Stimulated activated CD8-positive, alpha-beta memory T cell treated with anti-CD3 and anti-CD28 coated beads, Interleukin-15, amount 100 ng/mL, for 24 hours (primary cell): ENCODE data around the gene IL4.
"Not testable (repeated sequence)": the region's sequence is repeated elsewhere in the genome, so short reads cannot be mapped to it uniquely, and the experiment has no call there.

Experiments
- DNase-seq: peaks from one replicate; pipeline ENCODE4 v3.0.0-alpha.2; 2020; ENCODE audit warnings: low read depth

The IL4 gene

DNA sequence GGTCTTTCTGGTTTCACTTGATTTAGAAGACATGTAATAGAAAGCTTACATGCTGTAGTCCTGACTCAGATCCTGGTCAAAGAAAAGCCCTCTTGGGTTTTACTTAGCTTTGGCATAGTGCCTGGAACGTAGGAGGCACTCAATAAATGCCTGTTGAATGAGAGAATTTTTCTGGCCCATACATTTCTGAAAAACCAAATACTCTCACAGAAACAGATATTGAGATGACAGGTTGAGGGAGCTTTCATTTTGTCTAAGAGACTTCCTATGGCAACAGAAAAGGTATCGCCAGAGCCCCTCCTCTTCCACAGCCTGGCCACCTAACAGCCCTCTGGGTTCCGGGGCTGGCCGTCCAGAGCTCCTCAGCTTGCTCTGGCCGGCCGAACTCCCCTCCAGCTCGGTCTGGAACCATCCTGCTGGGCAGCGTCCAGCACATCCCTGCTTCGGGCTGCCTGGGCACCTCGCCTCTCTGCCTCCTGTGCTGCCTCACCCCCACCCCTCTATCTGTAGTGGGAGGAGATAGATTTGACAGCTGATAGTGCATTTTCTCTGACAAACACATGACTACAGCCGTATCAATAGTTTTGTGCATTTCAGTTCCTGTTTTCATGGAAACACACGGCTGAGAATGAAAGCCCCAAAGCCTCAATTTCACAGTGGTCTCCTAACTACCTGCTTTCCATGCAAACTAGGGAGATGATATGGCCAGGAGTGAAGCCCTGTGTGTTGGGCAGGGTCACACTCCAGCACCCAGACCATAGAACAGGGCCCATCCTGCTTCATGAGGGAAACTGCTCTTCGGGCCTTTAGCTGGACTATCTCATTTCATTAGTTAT, 1.1 kb downstream of the IL4 start:
- no peak for DNase-seq

DNA sequence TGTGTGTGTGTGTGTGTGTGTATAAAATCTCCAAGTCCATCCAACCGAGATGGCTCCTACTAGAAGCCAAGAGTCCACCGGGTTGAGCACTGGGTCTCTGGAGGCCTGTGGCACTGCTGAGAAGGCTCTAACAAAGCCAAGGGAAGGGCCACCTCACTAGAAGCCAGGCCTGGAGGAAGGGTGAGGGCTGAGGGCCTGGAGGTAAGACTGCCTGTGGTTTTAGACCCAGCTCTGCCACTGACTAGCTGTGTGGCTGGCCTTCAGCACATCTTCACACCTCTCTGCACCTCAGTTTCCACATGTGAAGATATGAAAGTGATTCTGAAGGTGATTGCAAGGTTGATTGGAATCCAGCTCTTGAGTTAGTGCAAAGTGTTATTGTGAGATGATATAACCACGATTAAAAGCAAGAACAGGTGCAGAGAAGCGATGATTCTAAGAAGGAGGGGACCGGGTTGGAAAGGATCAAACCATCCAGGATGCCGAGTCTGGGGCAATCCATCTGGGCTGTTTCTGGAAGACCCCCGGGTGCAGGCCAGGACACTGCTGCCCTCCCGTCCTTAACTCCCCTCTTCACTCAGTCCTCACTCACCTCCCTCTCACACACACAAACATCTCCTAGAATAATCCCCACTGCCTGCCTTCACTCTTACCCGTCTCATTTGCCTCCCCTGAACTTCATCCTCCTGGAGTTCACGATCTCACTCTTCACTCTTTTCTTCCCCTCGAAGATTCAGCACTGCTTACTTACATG, 2.3 kb downstream of the IL4 start:
- no peak for DNase-seq

- no peak for DNase-seq
Observed at GRCh38 chr5:132677191-132677590, 3.4 kb downstream of the IL4 start.

- no peak for DNase-seq
Observed at GRCh38 chr5:132677682-132678400, 4.1 kb downstream of the IL4 start.

DNA sequence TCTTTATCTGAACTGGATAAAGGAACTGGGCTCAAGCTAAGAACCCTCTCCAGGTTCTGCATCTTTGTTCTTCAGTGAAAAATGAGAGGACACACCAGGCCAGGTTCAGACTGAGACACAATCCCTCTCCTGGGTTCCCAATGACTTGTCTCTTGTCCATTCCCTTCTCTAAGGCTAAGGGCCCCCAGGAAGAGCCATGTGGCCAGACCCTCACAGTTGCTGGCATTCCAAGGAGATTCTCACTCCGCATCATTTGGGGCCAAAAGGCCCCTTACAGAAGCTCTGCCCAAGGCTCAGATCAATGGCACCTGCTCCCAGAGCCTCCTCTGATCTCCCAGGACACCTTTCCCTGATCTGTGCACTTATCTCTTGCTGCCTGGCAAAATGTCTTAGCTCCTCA, 4.9 kb downstream of the IL4 start:
- no peak for DNase-seq

DNA sequence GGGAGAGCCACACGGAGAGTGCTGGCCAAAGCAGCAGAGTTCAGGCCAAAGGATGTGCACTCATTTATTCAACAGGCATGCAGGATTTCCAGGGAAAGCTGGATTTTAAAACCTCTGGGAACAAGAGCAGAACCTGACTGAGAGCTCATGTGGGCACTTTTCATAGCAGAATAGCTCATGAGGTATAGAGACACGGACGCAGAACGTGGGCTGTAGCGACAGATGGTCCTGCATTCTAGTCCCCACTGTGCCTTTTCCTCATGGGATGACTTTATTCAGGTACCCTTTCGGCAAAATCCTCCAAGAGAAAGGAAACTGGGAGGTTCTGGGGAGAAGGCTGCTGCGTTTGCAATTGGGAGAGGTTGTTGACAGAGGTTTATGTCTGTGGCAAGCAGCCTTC, 5.4 kb downstream of the IL4 start:
- DNase-seq: no peak

GRCh38 chr5:132679717-132680380, 6.1 kb downstream of the IL4 start:
- DNase-seq: no peak

DNA sequence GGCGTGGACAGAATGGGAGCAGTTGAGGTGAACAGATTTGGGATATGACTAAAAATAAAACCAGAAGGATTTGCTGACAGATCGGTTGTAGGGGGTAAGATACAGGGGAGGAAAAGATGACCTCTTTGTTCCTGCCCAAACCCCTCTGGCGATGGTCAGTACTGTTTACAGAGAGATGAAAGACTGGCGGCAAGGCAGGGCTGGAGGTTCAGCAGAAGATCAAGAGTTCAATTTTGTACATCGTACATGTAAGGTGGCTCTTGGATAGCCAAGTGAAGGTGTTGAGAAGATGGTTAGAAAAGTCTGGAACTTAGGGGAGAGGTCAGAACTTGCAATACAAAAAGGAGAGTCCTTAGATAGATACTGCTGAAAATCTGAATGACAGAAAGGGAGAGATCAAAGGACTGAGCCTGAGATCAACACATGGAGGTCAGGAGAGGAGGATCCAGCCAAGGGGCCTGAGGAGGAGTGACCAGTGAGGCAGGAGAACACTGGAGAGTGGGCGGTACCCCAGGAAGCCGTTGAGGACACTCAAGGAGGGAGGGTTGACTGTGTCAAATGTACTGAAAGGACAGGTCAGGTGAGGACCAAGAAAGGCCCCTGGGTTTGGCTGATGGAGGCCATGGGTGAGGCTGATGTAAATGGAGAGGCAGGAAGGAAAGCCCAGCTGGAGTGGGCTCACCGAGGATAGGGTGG, 7.1 kb downstream of the IL4 start:
- DNase-seq: no peak

DNA sequence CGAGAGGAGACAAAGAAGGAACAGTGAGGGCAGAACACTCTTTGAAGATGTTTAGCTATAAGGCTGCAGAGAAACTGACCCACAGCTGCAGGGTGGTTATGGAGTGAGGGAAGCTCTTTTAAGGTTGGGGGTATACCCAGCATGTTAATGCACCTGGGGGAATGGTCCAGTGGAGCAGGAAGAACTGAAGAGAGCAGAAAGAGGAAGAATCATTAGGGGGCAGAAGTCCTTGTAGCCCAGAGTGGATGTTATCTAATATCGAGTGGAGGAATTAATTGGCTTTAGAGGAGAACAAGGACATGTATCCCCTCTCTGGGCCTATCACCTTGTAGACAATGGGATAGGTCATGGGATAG, 7.7 kb downstream of the IL4 start:
- no peak for DNase-seq

- no peak for DNase-seq
Observed at GRCh38 chr5:132681983-132682382, 8.2 kb downstream of the IL4 start.

DNA sequence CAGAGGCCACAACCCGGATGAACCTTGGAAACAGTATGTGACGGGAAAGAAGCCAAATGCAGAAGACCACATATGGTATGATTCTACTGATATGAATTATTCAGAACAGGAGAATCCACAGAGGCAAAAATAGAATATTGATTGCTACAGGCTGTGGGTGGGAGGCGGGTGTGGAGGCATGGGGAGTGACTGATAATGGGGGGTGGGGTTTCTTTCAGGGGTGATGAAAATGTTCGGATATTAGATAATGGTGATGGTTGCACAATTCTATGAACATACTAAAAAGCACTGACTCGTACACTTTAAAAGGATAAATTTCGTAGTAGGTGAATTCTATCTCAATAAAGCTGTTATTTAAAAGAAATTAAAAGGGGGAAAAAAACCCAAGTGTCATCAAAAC, 10.7 kb downstream of the IL4 start:
- DNase-seq: no peak

- no peak for DNase-seq
Observed at GRCh38 chr5:132684922-132685720, 11.3 kb downstream of the IL4 start.

DNA sequence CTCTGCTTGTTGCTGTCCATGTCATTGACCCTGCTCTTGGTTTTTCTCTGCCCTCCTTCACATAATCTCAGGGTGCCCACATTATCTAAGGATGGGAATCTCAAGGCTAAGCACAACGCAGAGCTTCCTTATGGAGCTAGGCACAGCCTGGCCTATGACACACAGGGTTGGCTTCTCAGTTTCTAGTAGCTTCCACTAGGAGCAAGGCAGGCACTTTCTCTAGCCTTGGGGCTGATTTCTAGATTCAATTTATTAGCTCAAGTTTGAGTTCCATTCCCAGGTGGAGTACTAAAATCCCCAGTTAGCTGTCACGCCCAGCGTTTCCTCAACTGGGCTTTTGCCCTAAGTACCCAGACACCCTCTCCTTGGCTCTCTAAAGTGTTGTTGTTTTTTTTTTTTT, 12.4 kb downstream of the IL4 start:
- no peak for DNase-seq

DNA sequence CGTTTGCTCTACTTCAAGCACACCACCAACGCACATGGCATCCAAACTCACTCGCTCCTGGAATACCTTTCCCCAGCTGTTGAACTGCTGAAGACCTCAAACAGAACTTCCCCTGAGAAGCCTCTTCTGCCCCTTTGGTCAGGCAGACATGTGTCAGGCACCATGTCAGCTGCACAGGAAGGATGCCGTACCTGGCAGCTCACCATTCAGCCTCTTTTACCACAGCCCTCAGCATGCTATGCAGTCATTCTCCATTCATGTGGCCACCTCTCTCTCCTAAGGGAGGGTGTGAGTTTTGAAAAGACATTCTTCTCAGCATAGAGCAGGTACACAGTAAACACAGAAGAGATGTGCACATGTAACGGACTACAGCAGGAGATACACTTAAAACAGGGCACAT, 14.2 kb downstream of the IL4 start:
- DNase-seq: no peak

- DNase-seq: no peak
Observed at GRCh38 chr5:132688536-132689339, 14.9 kb downstream of the IL4 start.

DNA sequence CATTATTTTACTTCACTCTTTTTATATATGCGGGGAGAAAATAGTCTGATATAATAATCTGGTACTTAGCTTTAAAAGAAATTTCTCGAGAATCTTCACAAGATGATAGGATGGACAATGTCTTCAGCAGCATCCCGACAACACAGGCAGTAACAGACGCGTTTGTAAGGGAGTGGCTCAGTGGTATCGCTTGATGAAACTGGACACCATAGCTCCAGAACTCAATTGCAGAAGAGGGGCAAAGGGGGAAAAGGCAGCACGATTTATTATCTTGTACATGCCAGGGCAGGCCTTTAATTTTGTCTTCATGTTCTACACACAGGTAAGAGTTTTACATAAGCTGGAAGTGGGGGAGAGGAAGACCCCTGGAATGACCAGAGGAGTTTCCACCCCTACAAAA, 15.7 kb downstream of the IL4 start:
- DNase-seq: no peak

DNA sequence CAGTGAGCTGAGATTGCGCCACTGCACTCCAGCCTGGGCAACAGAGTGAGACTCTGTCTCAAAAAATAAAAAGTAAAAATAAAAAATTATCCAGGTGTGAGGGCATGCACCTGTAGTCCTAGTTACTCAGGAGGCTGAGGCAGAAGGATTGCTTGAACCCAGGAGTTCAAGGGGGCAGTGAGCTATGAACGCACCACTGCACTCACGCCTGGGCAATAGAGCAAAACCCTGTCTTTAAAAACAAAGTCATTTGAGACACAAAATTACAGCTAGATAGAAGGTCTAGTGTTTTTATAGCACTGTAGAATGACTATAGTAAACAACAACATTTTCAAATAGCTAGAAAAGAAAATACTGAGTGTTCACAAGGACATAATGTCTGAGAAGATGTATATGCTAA, 16.4 kb downstream of the IL4 start:
- no peak for DNase-seq

- not testable (repeated sequence) for DNase-seq
Observed at GRCh38 chr5:132691755-132692631, 18.2 kb downstream of the IL4 start.

DNA sequence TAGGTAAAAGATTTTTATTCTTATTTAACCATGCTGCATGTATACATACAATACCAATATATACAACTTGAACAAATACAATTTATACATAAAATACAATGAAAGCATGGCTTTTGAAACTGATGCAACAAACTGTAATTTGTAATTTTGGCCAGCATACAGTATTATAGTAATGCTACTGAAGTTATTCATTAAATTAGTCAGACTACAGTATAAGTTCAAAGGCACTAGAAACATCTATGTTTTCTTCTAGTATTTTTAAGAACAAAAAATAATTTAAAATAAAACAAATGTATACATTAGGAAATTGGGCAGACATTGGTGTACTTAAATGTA, 18.8 kb downstream of the IL4 start:
- no peak for DNase-seq
